Endometrial microvascular endothelial cells (primary cell): ENCODE data around the gene CELSR3. TPM values are rescaled to one million over a fixed set of nuclear protein-coding genes. Genes with fewer than 3 reads are reported as not detected.

Source experiments
- in situ Hi-C: cut with HindIII; loops from 2 replicates; pipeline ENCODE4 v1.10.0; 2017; ENCODE audit warnings: low sequenced_read_pairs, low pct_unique_long_range_greater_than_20kb; ENCODE audit errors: inconsistent ontology term
- total RNA-seq: library from RNA; depleted of rRNA; stranded (reverse); fragments of >200 nt; gene quantifications from one replicate; pipeline ENCODE4 v1.2.3, GENCODE V29; 2015; ENCODE audit errors: inconsistent ontology term

CELSR3 gene
- total RNA-seq, 1 donor from 2014 or later = 1.0 TPM

- in situ Hi-C loops = no loop called here
Measured at GRCh38 chr3:48688737-48689075, 26.0 kb upstream of the CELSR3 start.

DNA sequence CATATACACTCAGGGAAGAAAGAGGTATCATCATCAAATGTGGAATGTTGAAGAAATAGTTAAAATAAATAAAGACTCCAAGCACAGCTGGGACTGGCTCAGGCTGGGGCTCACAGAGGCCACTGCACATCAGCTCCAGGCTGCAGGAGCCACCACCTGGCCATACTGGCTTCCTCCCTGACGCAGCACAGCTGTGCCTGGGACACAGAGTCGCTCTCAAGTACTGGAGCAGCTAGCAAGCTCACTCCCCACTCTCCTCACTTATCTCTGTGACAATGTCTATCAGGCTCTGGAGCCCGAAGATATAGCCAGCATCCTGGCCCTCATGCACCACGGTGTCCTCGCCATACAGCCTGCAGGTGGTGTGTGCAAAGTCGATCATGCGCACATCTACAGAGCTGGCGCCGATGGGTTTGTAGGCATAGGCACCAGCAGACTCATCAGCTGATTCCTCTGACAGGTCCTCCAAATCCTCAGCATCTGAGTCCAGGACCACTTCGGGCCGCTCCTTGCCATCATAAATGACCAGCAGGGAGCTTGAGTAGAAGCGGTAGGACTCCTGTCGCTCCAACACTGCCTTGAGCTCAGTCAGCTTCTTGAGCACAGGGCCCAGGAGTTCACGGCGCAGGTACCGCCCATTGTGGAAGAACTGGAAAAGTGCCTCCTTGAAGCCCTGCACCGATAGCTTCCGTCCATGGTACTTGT is 25.5 kb upstream of the CELSR3 start:
- in situ Hi-C loops = no loop called here

DNA sequence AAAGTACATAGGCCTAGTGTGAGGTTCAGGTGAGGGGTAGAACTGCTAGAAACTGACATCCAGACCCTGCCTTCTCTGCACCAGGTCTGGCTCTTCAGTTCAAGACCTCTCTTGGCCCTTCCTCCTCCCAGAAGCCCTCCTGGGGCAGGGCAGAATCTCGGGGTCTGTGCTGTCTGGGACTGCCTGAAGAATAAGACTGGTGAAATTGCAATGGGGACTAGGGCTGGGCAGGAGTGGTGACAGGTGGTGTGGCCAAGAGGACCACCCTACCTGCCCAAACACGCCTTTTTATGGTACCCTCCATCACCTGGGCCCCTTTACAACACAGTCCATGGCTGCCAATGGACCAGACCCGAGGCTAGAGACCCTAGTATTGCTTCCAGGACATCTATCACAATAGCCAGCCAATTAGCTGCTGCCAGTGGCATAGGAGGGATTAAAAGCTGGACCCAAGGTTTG is 24.6 kb upstream of the CELSR3 start:
- in situ Hi-C loops = no loop called here

- in situ Hi-C loops = no loop called here
Measured at GRCh38 chr3:48686538-48687219, 24.0 kb upstream of the CELSR3 start.

DNA sequence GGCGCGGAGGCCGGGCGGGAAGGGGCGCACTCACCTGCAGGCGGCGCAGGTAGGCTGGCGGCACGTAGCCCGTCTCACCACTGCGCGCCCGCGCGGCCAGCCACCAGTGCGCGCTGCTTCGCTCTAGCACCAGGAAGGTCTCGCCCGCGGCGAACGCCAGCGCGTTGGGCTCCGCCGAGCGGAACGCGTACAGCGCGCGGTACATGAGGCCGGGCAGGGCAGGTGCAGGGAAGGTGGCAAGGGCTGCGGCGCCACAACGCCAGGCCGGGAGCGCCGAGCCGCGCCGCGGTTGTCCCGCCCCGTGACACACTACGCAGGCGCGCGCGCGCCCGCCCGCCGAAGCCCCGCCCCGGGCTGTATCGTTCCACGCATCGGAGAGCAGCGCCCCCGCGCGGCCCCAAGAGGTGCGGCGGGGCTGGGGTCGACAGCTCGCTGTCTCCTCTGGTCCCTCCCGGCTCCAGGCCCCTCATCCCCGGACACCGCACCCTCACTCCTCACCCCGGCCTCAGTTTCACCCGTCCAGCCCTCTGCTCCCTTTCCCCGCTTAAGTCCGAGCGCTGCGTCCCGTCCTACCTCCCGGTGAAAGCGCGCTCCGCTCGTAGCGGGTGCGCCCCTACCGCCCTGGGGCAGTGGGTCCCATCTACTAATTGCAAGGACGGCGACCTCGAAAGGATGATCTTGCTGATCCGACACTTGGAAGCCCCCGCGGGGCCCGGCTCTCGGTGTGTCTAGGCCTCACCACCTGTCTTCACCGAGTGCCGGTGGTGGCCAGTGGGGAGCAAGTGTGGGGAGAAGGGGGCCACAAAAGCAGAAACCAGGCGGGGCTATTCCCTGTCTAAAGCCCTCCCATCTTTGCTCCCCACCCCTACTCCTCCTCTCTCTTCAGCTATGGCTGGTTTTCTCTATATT is 23.2 kb upstream of the CELSR3 start, which contains the start of gene NCKIPSD:
TSS of gene NCKIPSD (minus strand) at position 313 of the 909 bp plus-strand sequence. CDS start at position 205, 108 bp downstream.
- in situ Hi-C loops = no loop called here

DNA sequence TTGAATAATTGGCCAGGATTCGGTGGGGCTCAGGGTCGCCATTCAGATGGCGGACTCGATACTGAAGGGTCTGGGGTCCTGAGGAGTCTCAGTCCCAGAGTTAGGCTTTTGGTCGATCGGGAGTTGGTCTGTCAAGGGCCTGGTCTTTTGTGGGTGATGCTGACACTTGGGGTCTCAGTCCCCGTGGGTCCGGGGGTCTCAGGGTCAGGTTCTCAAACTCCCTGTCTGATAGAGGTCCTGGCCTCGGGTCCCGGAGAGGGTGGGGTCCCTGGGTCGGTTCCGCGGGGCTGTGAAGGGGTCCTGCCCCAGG is 22.6 kb upstream of the CELSR3 start:
- in situ Hi-C loops = no loop called here

- in situ Hi-C loops = no loop called here
Measured at GRCh38 chr3:48684480-48685143, 21.9 kb upstream of the CELSR3 start.

DNA sequence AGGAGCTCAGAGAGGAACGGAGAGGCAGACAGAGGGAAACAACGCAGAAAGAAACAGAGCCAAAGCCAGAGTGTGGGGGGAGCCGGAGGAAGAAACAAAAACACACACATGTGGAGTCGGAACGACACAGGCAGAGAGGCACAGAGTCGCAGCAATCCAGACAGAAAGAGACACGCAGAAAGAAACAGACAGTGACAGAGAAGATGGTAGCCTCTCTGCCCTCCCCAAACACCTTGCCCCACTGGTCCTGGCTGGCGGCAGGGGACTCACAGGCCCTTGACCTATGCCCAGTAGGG is 21.3 kb upstream of the CELSR3 start:
- in situ Hi-C loops = no loop called here

DNA sequence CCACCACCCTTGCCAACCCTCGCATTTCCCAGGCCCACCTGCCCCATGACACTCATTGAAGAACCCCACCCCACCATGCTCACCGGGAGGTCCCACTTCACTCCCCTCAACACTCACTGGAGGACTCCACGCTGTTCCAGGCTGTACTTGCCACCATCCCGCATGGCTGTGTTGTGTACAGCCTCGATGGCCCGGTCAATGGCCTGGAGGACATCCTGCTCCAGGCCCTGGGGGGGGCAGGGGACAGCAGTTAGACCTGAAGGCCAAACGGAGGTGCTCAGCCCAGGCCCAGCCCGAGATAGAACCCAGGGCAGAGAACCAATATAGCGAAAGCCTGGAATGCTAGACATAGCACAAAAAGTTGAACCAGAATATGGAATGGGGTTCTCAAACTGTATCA is 20.1 kb upstream of the CELSR3 start:
- in situ Hi-C loops = no loop called here

GRCh38 chr3:48681974-48682610 is 19.4 kb upstream of the CELSR3 start:
- in situ Hi-C loops = no loop called here

DNA sequence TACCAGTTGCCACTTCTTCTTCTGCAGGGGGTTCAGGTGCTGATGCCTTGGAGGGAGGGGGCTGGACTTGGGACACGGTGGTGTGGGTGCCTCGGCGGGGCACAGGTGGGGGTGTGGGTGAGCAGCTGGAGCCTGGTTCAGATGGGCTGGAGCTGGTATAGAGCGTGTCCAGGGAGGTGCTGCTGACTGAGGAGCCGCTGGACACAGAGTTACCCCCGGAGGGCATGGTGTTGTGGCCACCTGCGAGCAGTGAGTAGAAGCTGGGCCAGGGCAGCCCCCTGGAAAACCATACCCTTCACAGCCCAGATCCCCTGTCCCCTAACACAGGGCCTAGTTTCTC is 18.8 kb upstream of the CELSR3 start:
- in situ Hi-C loops = no loop called here

- in situ Hi-C loops = no loop called here
Measured at GRCh38 chr3:48680811-48681540, 18.3 kb upstream of the CELSR3 start.

DNA sequence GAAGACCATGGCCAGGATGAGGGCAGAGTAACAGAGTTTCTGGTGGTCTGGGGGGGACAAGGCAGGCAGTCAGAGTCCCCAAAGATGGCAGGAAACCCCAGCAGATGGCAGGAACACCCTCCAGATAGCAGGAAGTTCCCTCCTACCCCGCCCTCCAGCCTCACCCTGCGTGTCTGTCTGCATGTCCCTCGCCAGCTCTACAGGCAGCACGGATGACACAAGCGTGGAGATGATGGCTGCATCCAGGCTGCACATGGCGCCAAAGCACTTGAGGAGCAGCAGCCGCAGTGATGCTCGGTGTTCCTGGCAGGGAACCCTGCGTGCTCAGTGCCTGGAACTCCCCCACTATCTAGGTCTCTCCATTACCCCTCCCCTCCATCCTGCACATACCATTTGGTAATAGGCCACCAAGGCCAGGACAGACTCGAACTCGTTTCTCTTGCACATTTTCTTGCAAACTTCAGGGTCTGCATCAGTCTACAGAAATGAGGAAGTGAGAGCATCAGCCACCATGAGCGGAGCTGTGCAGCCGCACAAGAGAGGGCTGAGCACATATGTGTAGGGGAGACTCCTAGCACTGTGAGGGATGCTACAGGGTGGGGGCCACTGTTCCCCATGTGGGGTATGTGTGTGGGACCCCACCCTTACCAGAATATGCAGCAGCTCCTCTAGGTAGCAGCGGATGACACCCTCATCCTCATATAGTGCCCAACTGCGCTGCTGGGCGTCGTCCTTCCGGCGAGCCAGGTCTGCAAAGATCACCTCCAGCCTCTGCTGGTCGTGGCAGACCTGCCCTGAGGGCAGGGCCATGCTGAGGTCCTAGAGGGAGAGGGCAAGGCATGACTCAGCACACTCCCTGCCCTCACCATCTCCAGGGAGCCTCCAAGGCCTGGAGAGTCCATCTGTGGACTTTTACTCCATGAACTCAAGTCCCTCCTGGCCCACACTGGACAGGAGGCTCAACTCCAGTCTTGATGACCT is 17.0 kb upstream of the CELSR3 start:
- in situ Hi-C loops = no loop called here

GRCh38 chr3:48678566-48679380 is 16.1 kb upstream of the CELSR3 start:
- in situ Hi-C loops = no loop called here

DNA sequence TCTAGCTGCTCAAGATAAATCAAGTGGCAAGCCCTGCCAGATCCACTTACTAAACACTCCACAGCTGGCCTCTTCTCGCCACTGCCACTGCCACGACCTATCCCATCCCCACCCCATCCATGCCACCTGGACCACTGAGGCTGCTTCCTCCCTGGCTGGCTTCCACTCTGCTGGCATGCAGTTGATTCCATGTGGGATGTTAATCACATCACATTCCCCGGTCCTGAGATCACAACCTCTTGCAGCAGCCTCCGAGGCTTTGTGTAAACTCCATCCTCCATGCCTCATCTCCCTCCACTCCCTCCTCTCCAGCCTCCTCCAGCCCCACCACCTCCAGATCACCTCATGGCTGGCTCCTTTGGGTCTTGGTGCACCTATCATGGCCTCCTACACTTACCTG is 15.4 kb upstream of the CELSR3 start:
- in situ Hi-C loops = no loop called here

- in situ Hi-C loops = no loop called here
Measured at GRCh38 chr3:48674505-48674904, 11.8 kb upstream of the CELSR3 start.

DNA sequence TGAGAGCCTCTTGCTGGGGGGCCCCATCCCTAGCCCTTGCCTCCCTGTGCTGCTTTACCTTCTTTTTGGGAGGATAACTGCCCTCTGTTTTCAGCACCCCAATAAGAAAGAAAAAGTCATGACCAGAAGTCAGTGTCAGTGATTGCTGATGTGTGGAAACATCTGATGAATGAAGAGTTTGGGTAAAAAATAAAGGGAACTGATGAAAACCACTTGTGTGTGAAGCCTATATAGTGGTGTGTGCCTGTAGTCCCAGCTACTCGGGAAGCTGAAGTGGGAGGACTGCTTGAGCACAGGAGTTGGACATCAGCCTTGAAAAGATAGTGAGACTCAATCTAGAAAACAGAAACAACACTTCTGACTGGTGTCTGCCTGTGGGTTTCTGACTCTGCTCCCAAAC is 9.8 kb upstream of the CELSR3 start:
- in situ Hi-C loops = no loop called here
